MM.1S (cell line): ENCODE measurements around the gene TMEM132E.

Experiments
- DNase-seq: peaks from one replicate; pipeline ENCODE4 v3.0.0-alpha.2; 2015
- H2AFZ ChIP-seq: fragments of 300-600 bp; sonication (generic); 2 replicates; pipeline ENCODE4 v1.6.0; 2016; ENCODE audit warnings: antibody characterized with exemption, low read length
- H3F3A ChIP-seq: fragments of 300-600 bp; sonication (generic); 2 replicates; pipeline ENCODE4 v1.6.1; 2016; ENCODE audit warnings: mild to moderate bottlenecking, antibody characterized with exemption, low read length, moderate library complexity, mixed read lengths; ENCODE audit not compliant: insufficient read depth
- H3K27ac ChIP-seq: fragments of 300-600 bp; sonication (generic); 2 replicates; pipeline ENCODE4 v1.5.1; 2016; ENCODE audit warnings: mild to moderate bottlenecking, low read length
- H3K27me3 ChIP-seq: fragments of 300-600 bp; sonication (generic); replicated peaks from 2 replicates; pipeline ENCODE4 v1.6.0; 2016; ENCODE audit warnings: low read length; ENCODE audit not compliant: insufficient read depth
- H3K36me3 ChIP-seq: fragments of 300-600 bp; sonication (generic); replicated peaks from 2 replicates; pipeline ENCODE4 v1.6.1; 2016; ENCODE audit warnings: mild to moderate bottlenecking, low read length, mixed read lengths; ENCODE audit not compliant: insufficient read depth
- H3K4me1 ChIP-seq: fragments of 300-600 bp; sonication (generic); 2 replicates; pipeline ENCODE4 v1.6.1; 2016; ENCODE audit warnings: low read length, mixed read lengths
- H3K4me2 ChIP-seq: fragments of 300-600 bp; sonication (generic); 2 replicates; pipeline ENCODE4 v1.6.0; 2016; ENCODE audit warnings: low read depth, low read length
- H3K4me3 ChIP-seq: fragments of 300-600 bp; sonication (generic); 2 replicates; pipeline ENCODE4 v1.5.1; 2016; ENCODE audit warnings: low read length, mixed read lengths
- H3K79me2 ChIP-seq: fragments of 300-600 bp; sonication (generic); 2 replicates; pipeline ENCODE4 v1.6.1; 2016; ENCODE audit warnings: mixed run types, low read length, mixed read lengths
- H3K9ac ChIP-seq: fragments of 300-600 bp; sonication (generic); 2 replicates; pipeline ENCODE4 v1.6.1; 2016; ENCODE audit warnings: low read length, mixed read lengths
- H3K9me2 ChIP-seq: fragments of 300-600 bp; sonication (generic); replicated peaks from 2 replicates; pipeline ENCODE4 v1.6.1; 2016; ENCODE audit warnings: mild to moderate bottlenecking, low read length, mixed read lengths; ENCODE audit not compliant: insufficient read depth
- H3K9me3 ChIP-seq: fragments of 300-600 bp; sonication (generic); replicated peaks from 2 replicates; pipeline ENCODE4 v1.6.1; 2016; ENCODE audit warnings: mild to moderate bottlenecking, low read length, mixed read lengths; ENCODE audit not compliant: insufficient read depth
- H4K20me1 ChIP-seq: fragments of 300-600 bp; sonication (generic); 2 replicates; pipeline ENCODE4 v1.6.1; 2016; ENCODE audit warnings: mild to moderate bottlenecking, low read length, moderate library complexity, mixed read lengths; ENCODE audit not compliant: insufficient read depth
- EZH2 ChIP-seq: fragments of 300-600 bp; sonication (generic); optimal IDR thresholded peaks from 2 replicates; pipeline ENCODE3; 2017; ENCODE audit warnings: low read depth, mild to moderate bottlenecking, antibody characterized with exemption, low read length, mixed read lengths
- EZH2phosphoT487 ChIP-seq: fragments of 300-600 bp; sonication (generic); IDR thresholded peaks from 2 replicates; pipeline ENCODE4 v1.6.1; 2018; ENCODE audit warnings: antibody characterized with exemption, low read length
- TF ChIP-seq, protein P1 (sequence below): fragments of 300-600 bp; sonication (generic); IDR thresholded peaks from 2 replicates; pipeline ENCODE4 v1.5.1; 2016; ENCODE audit warnings: antibody characterized with exemption, low read length, mixed read lengths

Gene TMEM132E

DNA sequence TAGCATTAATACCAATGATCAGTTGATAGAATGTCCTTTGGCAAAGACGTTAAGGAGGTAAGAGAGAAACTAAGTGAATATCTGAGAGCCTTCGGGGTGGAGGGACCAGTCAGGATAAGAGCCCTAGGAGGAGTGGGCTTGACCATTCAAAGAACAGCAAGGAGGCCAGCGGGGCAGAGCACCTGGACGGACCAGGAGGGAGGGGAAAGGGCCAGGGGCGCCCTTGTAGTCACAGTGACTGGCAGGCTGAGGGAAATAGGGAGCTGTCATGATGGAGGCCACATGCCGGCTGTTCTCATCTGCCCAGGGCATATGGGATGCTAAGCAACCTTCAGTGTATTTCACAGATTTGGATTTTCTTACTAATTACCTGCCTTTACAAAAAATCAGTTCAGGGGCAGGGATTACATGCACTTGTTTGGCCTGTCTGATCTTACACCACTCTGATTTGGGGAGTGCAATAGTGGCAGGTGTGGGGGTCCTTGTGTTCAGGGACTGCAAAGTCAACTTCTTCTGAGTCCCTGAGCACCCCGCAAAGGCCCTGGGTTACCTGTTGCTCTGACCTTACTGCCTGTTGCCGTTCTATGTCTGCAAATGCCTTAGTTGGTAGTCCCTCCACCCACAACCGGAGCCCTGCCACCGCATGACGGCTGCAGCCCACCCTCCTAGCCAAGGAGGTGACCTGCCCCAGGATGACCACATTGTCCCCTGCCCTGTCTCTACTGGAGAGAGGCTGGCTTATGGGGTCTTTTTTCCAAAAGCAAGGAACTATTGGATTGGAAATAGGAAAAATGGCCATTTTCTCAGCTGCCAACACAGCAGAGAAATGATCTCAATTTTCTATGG lies 10.0 kb downstream of the TMEM132E start:
- Histone ChIP-seq H3F3A (no peaks in the 10 kb centered on the region), H4K20me1 (no peaks in the 10 kb centered on the region), H3K9ac (no peak overlapping the region), H3K36me3 (no peaks in the 10 kb centered on the region), H3K4me3 (no peak overlapping the region), H3K9me2 (no peaks in the 10 kb centered on the region), H3K79me2 (no peaks in the 10 kb centered on the region), H3K27ac (no peak overlapping the region), H2AFZ (no peak overlapping the region), H3K4me1 (no peaks in the 10 kb centered on the region), H3K4me2 (no peak overlapping the region), H3K9me3 (no peaks in the 10 kb centered on the region), H3K27me3 (peaks cover 2% of the 10 kb centered on the region; the same call in 1 of the 2 replicates)
- TF ChIP-seq, protein P1, sequence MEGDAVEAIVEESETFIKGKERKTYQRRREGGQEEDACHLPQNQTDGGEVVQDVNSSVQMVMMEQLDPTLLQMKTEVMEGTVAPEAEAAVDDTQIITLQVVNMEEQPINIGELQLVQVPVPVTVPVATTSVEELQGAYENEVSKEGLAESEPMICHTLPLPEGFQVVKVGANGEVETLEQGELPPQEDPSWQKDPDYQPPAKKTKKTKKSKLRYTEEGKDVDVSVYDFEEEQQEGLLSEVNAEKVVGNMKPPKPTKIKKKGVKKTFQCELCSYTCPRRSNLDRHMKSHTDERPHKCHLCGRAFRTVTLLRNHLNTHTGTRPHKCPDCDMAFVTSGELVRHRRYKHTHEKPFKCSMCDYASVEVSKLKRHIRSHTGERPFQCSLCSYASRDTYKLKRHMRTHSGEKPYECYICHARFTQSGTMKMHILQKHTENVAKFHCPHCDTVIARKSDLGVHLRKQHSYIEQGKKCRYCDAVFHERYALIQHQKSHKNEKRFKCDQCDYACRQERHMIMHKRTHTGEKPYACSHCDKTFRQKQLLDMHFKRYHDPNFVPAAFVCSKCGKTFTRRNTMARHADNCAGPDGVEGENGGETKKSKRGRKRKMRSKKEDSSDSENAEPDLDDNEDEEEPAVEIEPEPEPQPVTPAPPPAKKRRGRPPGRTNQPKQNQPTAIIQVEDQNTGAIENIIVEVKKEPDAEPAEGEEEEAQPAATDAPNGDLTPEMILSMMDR, result no peak
- TF ChIP-seq EZH2phosphoT487 (no peak), EZH2 (no peak)
- DNase-seq, result no peak

DNA sequence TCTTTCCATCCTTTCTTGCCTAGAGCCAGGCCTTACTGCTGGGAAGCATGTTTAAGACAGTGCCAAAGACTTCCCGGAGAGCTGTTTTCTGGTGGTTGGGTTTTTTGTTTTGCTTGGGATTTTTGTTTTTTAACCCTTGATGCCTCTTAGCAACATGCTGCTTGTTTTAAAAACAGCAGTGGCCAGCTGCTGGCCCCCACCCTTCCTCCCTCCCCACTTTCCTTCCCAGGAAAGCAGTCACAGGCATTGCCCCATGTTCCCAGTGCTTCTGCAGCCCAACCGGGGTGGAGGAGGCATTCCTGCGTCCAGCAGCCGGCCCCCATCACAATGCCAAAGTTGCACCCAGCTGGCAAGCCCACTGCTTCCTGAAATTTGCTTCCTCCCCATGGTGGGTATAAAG lies 12.6 kb downstream of the TMEM132E start:
- Histone ChIP-seq H3K79me2 (no peaks in the 10 kb centered on the region), H4K20me1 (no peaks in the 10 kb centered on the region), H3K9me2 (no peaks in the 10 kb centered on the region), H3K4me3 (no peak overlapping the region), H3K9ac (no peak overlapping the region), H3K36me3 (no peaks in the 10 kb centered on the region), H3F3A (no peaks in the 10 kb centered on the region), H3K27ac (no peak overlapping the region), H3K4me2 (no peak overlapping the region), H2AFZ (no peak overlapping the region), H3K4me1 (no peaks in the 10 kb centered on the region), H3K9me3 (no peaks in the 10 kb centered on the region), H3K27me3 (no peaks in the 10 kb centered on the region)
- TF ChIP-seq, protein P1, result no peak
- DNase-seq, result no peak

DNA sequence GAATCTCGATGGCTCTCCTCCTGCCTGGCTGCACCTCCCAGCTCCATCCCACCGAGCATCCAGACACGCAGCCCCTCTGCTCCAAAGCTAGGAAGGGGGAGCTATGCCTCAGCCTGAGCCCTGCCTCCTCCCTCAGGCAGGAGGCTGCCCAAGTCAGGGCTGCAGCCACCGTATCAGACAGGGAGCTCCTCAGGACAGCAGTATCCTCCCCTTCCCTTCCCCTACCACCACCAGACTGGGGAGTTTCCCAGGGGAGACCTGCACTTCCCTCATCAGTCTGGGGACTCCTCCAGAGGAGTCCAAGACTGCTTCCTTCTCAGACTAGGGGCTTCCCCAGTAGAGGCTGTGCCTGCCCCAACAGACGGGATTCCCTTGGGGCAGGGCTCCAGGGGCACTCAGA lies 17.5 kb downstream of the TMEM132E start:
- Histone ChIP-seq H3K4me3 (no peak overlapping the region), H3K36me3 (no peaks in the 10 kb centered on the region), H3K79me2 (no peaks in the 10 kb centered on the region), H3K9ac (no peak overlapping the region), H3K4me1 (no peaks in the 10 kb centered on the region), H2AFZ (no peak overlapping the region), H3K27me3 (no peaks in the 10 kb centered on the region), H3K9me2 (no peaks in the 10 kb centered on the region), H3K27ac (no peak overlapping the region), H3K9me3 (no peaks in the 10 kb centered on the region), H3K4me2 (no peak overlapping the region), H4K20me1 (no peaks in the 10 kb centered on the region), H3F3A (no peaks in the 10 kb centered on the region)
- TF ChIP-seq EZH2phosphoT487, result no peak
- no peak for TF ChIP-seq EZH2
- TF ChIP-seq, protein P1, result no peak
- no peak for DNase-seq
